Trophoblast cell (in vitro differentiated cells and primary cell): ENCODE results near the gene KIF1A.

Source experiments
- DNase-seq, 2 donors: peaks; one replicate each; pipeline ENCODE4 v3.0.0-alpha.2; 2016
- H2AFZ ChIP-seq: 2 replicates; pipeline ENCODE4 v1.6.1; 2013; ENCODE audit warnings: low read length, moderate library complexity, mild to moderate bottlenecking; ENCODE audit not compliant: insufficient read depth, poor library complexity
- H2AK5ac ChIP-seq: 2 replicates; pipeline ENCODE4 v1.6.1; 2013; ENCODE audit warnings: mild to moderate bottlenecking, low read length
- H2BK120ac ChIP-seq: 2 replicates; pipeline ENCODE4 v1.6.1; 2013; ENCODE audit warnings: low read length, mild to moderate bottlenecking, moderate library complexity; ENCODE audit not compliant: insufficient read depth, poor library complexity
- H2BK12ac ChIP-seq: 2 replicates; pipeline ENCODE4 v1.6.1; 2013; ENCODE audit warnings: mild to moderate bottlenecking, low read length, moderate library complexity
- H2BK5ac ChIP-seq: 2 replicates; pipeline ENCODE4 v1.6.1; 2013; ENCODE audit warnings: low read length, low read depth, moderate library complexity, mild to moderate bottlenecking; ENCODE audit not compliant: poor library complexity
- H3K14ac ChIP-seq: 2 replicates; pipeline ENCODE4 v1.6.1; 2013; ENCODE audit warnings: mild to moderate bottlenecking, low read length
- H3K18ac ChIP-seq: 2 replicates; pipeline ENCODE4 v1.6.1; 2013; ENCODE audit warnings: mild to moderate bottlenecking, low read length
- H3K23ac ChIP-seq: 2 replicates; pipeline ENCODE4 v1.6.1; 2013; ENCODE audit warnings: low read length
- H3K27ac ChIP-seq: 2 replicates; pipeline ENCODE4 v1.5.1; 2013; ENCODE audit warnings: low read depth, mild to moderate bottlenecking, inconsistent platforms, low read length, moderate library complexity
- H3K27me3 ChIP-seq: 2 replicates; pipeline ENCODE4 v1.6.1; 2013; ENCODE audit warnings: inconsistent platforms, mild to moderate bottlenecking, low read length, moderate library complexity; ENCODE audit not compliant: insufficient read depth
- H3K36me3 ChIP-seq, 2 experiments: 1 replicate in 1 of 2; 2 replicates in 1 of 2; pipeline ENCODE4 v1.6.1; 2013; ENCODE audit warnings: low read length in 2 of 2, mild to moderate bottlenecking in 2 of 2, moderate library complexity in 1 of 2; ENCODE audit not compliant: insufficient read depth in 2 of 2, control insufficient read depth in 1 of 2
- H3K4ac ChIP-seq: 2 replicates; pipeline ENCODE4 v1.6.1; 2013; ENCODE audit warnings: low read depth, mild to moderate bottlenecking, low read length, moderate library complexity
- H3K4me1 ChIP-seq, 2 experiments: 1 replicate in 1 of 2; 2 replicates in 1 of 2; pipeline ENCODE4 v1.6.1; 2013; ENCODE audit warnings: low read length in 2 of 2, mild to moderate bottlenecking in 2 of 2, moderate library complexity in 1 of 2; ENCODE audit not compliant: insufficient read depth in 2 of 2, control insufficient read depth in 1 of 2
- H3K4me2 ChIP-seq: 2 replicates; pipeline ENCODE4 v1.6.1; 2013; ENCODE audit warnings: inconsistent platforms, mild to moderate bottlenecking, low read length, moderate library complexity
- H3K4me3 ChIP-seq: 2 replicates; pipeline ENCODE4 v1.5.1; 2013; ENCODE audit warnings: mild to moderate bottlenecking, low read depth, low read length, inconsistent platforms
- H3K79me1 ChIP-seq: one replicate; pipeline ENCODE4 v1.6.1; 2013; ENCODE audit warnings: low read length
- H3K79me2 ChIP-seq: 2 replicates; pipeline ENCODE4 v1.6.1; 2013; ENCODE audit warnings: low read length, mild to moderate bottlenecking; ENCODE audit not compliant: control insufficient read depth, insufficient read depth, poor library complexity
- H3K9ac ChIP-seq: 2 replicates; pipeline ENCODE4 v1.6.1; 2013; ENCODE audit warnings: mild to moderate bottlenecking, low read length
- H3K9me3 ChIP-seq: 2 replicates; pipeline ENCODE4 v1.6.1; 2013; ENCODE audit warnings: low read depth, mild to moderate bottlenecking, control low read depth, inconsistent platforms, low read length; ENCODE audit not compliant: insufficient read depth
- H4K12ac ChIP-seq: 2 replicates; pipeline ENCODE4 v1.6.1; 2013; ENCODE audit warnings: low read depth, mild to moderate bottlenecking, low read length, moderate library complexity
- H4K8ac ChIP-seq: 2 replicates; pipeline ENCODE4 v1.6.1; 2013; ENCODE audit warnings: low read depth, mild to moderate bottlenecking, low read length, moderate library complexity
- H4K91ac ChIP-seq: one replicate; pipeline ENCODE4 v1.6.1; 2013; ENCODE audit warnings: low read depth, mild to moderate bottlenecking, low read length, moderate library complexity
- WGBS: extraction: QIAGEN DNeasy Blood & Tissue Kit; methylation state at CpG from one replicate; pipeline ENCODE4 v1.1.7; 2013; ENCODE audit warnings: missing lambda C conversion rate; ENCODE audit not compliant: insufficient read length, insufficient coverage; ENCODE audit errors: extremely low coverage; 5-methylcytosine and 5-hydroxymethylcytosine counted together

Gene KIF1A

GRCh38 chr2:240782886-240783818 is 36.9 kb downstream of the KIF1A start:
- no peak overlapping the region for H2AFZ ChIP-seq
- WGBS = no CpG with 5 or more reads among the region's 32 CpGs
- H2BK12ac ChIP-seq = no peak overlapping the region
- H3K27ac ChIP-seq = no peak overlapping the region
- H3K14ac ChIP-seq = no peak overlapping the region
- no peak overlapping the region for H3K23ac ChIP-seq
- H3K4ac ChIP-seq = no peak overlapping the region
- no peak for DNase-seq
- no peaks in the 10 kb centered on the region for H3K79me1 ChIP-seq
- H2BK120ac ChIP-seq = no peak overlapping the region
- no peak overlapping the region for H3K18ac ChIP-seq
- no peaks in the 10 kb centered on the region for H3K27me3 ChIP-seq
- no peak overlapping the region for H3K9ac ChIP-seq
- H3K36me3 ChIP-seq = no peaks in the 10 kb centered on the region
- H3K79me2 ChIP-seq = no peaks in the 10 kb centered on the region
- H3K4me2 ChIP-seq = no peak overlapping the region
- no peaks in the 10 kb centered on the region for H3K4me1 ChIP-seq
- no peak overlapping the region for H4K12ac ChIP-seq
- H4K91ac ChIP-seq = no peak overlapping the region
- no peak overlapping the region for H4K8ac ChIP-seq
- H3K9me3 ChIP-seq = peaks cover 2% of the 10 kb centered on the region
- H3K4me3 ChIP-seq = no peak overlapping the region
- H2BK5ac ChIP-seq = no peak overlapping the region
- H2AK5ac ChIP-seq = no peak overlapping the region

- Histone ChIP-seq H2AFZ (no peak overlapping the region), H3K27ac (no peak overlapping the region), H3K36me3 (no peaks in the 10 kb centered on the region), H3K79me2 (no peaks in the 10 kb centered on the region), H3K14ac (no peak overlapping the region), H3K23ac (no peak overlapping the region), H3K79me1 (no peaks in the 10 kb centered on the region), H3K9me3 (peaks cover 2% of the 10 kb centered on the region), H2AK5ac (no peak overlapping the region), H3K27me3 (no peaks in the 10 kb centered on the region), H3K18ac (no peak overlapping the region), H4K8ac (no peak overlapping the region), H4K91ac (no peak overlapping the region), H3K9ac (no peak overlapping the region), H3K4me3 (no peak overlapping the region), H2BK5ac (no peak overlapping the region), H4K12ac (no peak overlapping the region), H2BK12ac (no peak overlapping the region), H3K4me2 (no peak overlapping the region), H2BK120ac (no peak overlapping the region), H3K4ac (no peak overlapping the region), H3K4me1 (no peaks in the 10 kb centered on the region)
- DNase-seq = no peak
- no CpG with 5 or more reads among the region's 43 CpGs for WGBS
Measured at GRCh38 chr2:240782221-240782885, 37.7 kb downstream of the KIF1A start.

GRCh38 chr2:240781471-240782220 is 38.4 kb downstream of the KIF1A start:
- Histone ChIP-seq H3K9me3 (peaks cover 2% of the 10 kb centered on the region), H2BK5ac (no peak overlapping the region), H2AFZ (no peak overlapping the region), H3K4me2 (no peak overlapping the region), H4K8ac (no peak overlapping the region), H3K23ac (no peak overlapping the region), H3K36me3 (no peaks in the 10 kb centered on the region), H3K79me1 (no peaks in the 10 kb centered on the region), H3K4me1 (no peaks in the 10 kb centered on the region), H3K9ac (no peak overlapping the region), H2BK120ac (no peak overlapping the region), H2BK12ac (no peak overlapping the region), H3K27me3 (no peaks in the 10 kb centered on the region), H3K27ac (no peak overlapping the region), H3K4me3 (no peak overlapping the region), H4K91ac (no peak overlapping the region), H4K12ac (no peak overlapping the region), H3K79me2 (no peaks in the 10 kb centered on the region), H2AK5ac (no peak overlapping the region), H3K4ac (no peak overlapping the region), H3K14ac (no peak overlapping the region), H3K18ac (no peak overlapping the region)
- no CpG with 5 or more reads among the region's 58 CpGs for WGBS
- DNase-seq = no peak

- Histone ChIP-seq H3K14ac (no peak overlapping the region), H3K79me1 (no peaks in the 10 kb centered on the region), H4K12ac (no peak overlapping the region), H3K36me3 (no peaks in the 10 kb centered on the region), H3K4me2 (no peak overlapping the region), H2BK12ac (no peak overlapping the region), H3K79me2 (no peaks in the 10 kb centered on the region), H3K23ac (no peak overlapping the region), H4K8ac (no peak overlapping the region), H3K4ac (no peak overlapping the region), H3K18ac (no peak overlapping the region), H3K4me1 (no peaks in the 10 kb centered on the region), H3K27me3 (no peaks in the 10 kb centered on the region), H2AK5ac (no peak overlapping the region), H3K27ac (no peak overlapping the region), H3K9ac (no peak overlapping the region), H2BK5ac (no peak overlapping the region), H3K9me3 (peaks cover 2% of the 10 kb centered on the region), H4K91ac (no peak overlapping the region), H3K4me3 (no peak overlapping the region), H2BK120ac (no peak overlapping the region), H2AFZ (no peak overlapping the region)
- WGBS = no CpG with 5 or more reads among the region's 39 CpGs
- DNase-seq = no peak
Measured at GRCh38 chr2:240780023-240780700, 39.9 kb downstream of the KIF1A start.
